ENCODE data around the gene ZIM2.

The ZIM2 gene

GRCh38 chr19:56725829-56726424 is 114.6 kb downstream of the ZIM2 start:
- TF ChIP-seq ZNF768 (tag by site-specific recombination; IDR thresholded peaks at IDR 0.05): no peak
- TF ChIP-seq ZBTB20 (tag by site-specific recombination; IDR thresholded peaks at IDR 0.05): no peak
- TF ChIP-seq PBX3 (CRISPR knock-in tag; IDR thresholded peaks at IDR 0.05): no peak
- no peak for TF ChIP-seq EGR2 (tag by site-specific recombination; IDR thresholded peaks at IDR 0.05; ENCODE audit: low read depth)
- H3K27ac ChIP-seq (ENCODE audit: extremely low read depth, low read depth, low read length): no peak overlapping the region
- no peak overlapping the region for H3K4me3 ChIP-seq (ENCODE audit: low read depth, low read length)
- H3K4me1 ChIP-seq (ENCODE audit: control insufficient read depth, insufficient read depth, low read length): no peaks in the 10 kb centered on the region
- POLR2A ChIA-PET: no interaction called here
- CTCF ChIA-PET: interaction anchor here (0.6 to 0.7 kb wide), 2 partner anchors 313 to 577 kb away, joined by 3 read pairs; no protein-coding TSS in a partner anchor
- H3K36me3 ChIP-seq (ENCODE audit: control insufficient read depth in 2 of 2, insufficient read depth in 1 of 2, low read length in 2 of 2): no peaks in the 10 kb centered on the region
- H3K9me3 ChIP-seq (ENCODE audit: control insufficient read depth, insufficient read depth, low read depth, low read length): no peaks in the 10 kb centered on the region; the same call in 1 of the 2 replicates
